Eye (tissue), 1 donor: ENCODE measurements around the gene RAD9A.

Experiments used
- DNase-seq: peaks from one replicate; pipeline ENCODE4 v3.0.0-alpha.2; 2015

RAD9A gene

DNA sequence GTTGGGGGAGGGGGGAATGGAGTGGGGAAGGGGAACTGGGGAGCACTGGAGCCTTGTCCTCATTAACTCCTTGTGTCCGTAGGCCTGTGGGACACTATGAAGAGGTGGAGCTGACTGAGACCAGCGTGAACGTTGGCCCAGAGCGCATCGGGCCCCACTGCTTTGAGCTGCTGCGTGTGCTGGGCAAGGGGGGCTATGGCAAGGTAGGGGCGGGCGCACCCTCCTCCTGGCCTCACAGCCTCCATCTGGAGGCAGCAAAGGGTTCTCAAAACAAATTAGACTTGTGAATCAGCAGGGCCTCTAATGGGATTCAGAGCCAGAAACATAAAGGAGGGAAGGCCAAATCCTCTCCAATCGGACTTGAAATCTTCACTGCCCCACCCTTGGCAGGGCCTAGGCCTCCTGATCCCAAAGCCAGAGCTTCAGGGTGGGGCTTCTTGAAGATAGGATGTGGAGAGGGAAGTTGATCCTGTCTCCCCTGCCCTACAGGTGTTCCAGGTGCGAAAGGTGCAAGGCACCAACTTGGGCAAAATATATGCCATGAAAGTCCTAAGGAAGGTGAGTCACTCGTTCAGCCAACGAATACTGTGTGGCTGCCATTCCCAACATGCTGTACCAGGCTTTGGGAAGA is 37.4 kb downstream of the RAD9A start:
- DNase-seq: no peak

DNA sequence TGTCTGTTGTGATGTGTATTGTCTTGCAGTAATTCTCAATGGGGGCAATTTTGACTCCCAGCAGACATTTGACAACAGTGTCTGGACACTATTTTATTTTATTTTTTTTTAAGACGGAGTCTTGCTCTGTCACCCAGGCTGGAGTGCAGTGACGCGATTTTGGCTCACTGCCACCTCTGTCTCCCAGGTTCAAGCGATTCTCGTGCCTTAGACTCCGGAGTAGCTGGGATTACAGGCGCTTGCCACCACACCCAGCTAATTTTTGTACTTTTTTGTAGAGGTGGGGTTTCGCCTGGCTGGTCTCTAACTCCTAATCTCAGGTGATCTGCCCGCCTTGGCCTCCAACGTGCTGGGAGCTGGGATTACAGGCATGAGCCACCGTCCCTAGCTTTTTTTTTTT is 37.9 kb downstream of the RAD9A start:
- no peak for DNase-seq

GRCh38 chr11:67431346-67432249 is 39.8 kb downstream of the RAD9A start:
- DNase-seq: no peak

- DNase-seq: no peak
These were observed 41.0 kb downstream of the RAD9A start for GRCh38 chr11:67432655-67433349.

DNA sequence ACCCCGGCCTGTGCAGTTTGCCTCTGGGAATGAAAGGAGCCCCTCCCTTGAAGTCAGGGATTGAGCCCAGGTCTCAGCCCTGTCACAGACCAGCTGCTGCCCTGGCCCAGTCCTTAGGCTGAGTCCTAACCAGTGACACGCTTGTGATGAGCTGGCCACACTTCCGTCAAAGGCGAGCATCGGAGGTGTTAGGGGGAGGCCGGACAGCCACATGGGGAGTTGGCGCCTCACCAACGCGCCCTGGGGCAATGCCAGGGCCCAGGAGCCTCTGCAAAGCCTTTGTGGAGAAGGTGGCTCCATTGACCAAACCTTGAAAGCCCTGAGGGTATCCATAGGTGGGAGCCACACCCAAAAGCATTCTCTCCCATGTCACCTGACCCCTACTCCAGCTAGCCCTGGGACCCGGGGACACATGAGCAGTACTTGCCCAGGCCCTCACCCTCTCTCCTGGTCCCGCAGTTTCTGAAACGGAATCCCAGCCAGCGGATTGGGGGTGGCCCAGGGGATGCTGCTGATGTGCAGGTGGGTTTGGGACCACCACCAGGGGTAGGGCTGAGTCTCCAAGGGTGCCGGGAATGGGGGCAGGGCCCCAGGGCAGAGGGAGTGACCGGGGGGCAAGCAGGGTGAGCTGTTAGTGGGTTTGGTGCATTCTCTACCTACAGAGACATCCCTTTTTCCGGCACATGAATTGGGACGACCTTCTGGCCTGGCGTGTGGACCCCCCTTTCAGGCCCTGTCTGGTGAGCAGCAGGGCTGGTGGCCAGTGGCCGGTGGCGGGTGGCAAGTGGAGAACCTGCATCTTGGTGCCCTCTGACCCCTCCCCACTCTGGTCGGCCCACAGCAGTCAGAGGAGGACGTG is 42.0 kb downstream of the RAD9A start:
- DNase-seq: no peak

- DNase-seq: no peak
These were observed 42.7 kb downstream of the RAD9A start for GRCh38 chr11:67434395-67434881.

DNA sequence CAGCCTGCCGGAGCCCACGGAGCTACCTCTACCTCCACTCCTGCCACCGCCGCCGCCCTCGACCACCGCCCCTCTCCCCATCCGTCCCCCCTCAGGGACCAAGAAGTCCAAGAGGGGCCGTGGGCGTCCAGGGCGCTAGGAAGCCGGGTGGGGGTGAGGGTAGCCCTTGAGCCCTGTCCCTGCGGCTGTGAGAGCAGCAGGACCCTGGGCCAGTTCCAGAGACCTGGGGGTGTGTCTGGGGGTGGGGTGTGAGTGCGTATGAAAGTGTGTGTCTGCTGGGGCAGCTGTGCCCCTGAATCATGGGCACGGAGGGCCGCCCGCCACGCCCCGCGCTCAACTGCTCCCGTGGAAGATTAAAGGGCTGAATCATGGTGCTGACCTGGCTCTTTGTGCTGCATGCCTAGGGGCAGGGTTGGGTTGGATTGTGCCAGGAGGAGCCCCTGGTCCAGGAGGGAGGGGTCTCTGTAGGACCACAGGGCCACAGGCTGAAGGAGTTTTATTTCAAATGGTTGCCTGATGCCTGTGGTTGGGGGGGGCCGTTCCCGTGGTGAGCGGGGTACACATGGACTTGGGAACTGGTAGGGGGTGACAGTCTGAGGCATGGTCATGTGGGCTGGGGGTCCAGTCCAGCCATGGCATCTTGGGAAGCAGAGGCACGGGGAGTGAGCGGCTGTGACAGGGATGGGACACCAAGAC is 43.4 kb downstream of the RAD9A start:
- no peak for DNase-seq

- DNase-seq: no peak
These were observed 44.1 kb downstream of the RAD9A start for GRCh38 chr11:67435727-67436458.

DNA sequence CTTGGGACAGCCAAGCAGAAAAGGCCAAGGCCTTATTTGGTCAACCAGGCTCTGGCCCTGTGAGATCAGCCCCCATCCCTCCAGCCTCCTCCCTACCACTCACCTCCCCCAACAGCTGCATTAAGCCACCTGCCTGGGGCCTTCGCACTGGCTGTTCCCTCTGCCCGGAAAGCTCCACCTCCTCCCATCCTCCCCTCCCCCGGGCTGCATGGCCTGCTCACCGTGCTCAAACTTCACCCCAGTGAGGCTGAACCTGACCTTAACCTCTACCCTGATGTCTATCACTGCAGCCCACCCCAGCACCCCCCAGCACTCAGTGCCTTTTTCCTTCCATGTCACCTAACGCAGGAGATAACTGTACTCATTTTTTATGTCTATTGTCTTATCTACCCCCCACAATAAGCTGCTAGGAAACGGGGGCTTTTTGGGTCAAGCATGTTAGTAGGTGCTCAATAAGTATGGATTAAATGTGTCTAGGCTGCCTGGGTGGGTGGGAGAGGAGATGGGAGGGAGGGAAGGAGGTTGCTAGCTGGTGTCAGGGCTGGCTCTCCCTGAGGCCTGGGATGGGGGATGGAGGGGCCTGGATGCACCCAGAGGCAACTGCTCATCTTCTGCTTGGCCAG is 44.8 kb downstream of the RAD9A start:
- no peak for DNase-seq

GRCh38 chr11:67437082-67437808 is 45.5 kb downstream of the RAD9A start, which contains the start of gene PTPRCAP:
TSS of gene PTPRCAP (minus strand) at chr11:67437682. CDS start at chr11:67437619, 63 bp downstream.
- DNase-seq: no peak

DNA sequence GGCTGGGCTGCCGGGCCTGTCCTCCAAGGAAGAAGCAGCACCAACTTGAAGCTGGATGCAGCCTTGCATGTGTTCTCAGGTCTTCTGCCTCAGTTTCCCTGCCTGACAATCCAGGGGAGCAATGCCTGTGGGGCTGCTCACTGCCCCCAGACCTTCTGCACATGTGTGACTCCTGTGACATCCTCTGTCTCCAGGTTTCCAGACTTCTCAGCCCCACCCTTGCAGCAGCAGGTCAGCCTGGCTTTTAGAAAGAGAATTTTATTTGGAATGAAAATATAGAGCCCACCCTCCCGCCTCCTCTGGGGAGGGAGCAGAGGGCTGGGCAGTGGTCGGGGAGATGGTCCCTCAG is 46.0 kb downstream of the RAD9A start:
- DNase-seq: no peak

DNA sequence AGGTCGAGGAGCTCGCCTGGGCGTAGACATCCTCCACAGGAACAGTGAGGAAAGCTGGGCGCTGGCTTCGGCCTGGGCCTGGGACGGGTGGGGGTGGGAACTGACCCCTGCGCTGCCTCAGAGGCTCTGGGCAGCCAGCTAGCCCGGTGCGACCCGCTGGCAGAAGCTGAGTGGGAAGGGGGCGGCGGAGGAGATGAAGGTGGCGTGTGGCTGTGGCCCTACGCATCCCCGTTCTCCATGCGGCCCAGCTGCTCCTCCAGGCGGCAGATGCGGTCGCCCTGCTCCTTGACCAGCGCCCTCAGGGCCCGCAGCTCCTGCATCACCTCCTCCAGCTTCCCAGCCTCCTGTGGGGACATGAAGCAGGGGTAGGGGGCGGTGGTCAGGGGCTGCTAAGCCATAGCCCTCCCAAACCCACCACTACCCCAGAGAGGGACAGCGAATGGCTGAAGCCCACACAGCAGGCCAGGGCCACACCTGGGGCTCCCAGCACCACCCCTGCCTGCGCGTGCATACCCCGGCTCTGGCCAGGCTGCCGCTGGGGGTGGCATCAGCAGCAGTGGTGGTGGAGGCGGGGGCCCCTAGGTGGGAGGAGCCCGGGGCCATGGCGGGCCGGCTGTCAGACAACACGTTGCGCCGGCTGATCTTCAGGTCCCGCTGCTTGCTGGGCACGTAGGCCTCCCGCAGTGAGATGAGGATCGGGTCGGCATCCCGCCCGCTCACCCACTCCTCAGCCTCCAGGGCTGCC is 46.5 kb downstream of the RAD9A start:
- DNase-seq: no peak

DNA sequence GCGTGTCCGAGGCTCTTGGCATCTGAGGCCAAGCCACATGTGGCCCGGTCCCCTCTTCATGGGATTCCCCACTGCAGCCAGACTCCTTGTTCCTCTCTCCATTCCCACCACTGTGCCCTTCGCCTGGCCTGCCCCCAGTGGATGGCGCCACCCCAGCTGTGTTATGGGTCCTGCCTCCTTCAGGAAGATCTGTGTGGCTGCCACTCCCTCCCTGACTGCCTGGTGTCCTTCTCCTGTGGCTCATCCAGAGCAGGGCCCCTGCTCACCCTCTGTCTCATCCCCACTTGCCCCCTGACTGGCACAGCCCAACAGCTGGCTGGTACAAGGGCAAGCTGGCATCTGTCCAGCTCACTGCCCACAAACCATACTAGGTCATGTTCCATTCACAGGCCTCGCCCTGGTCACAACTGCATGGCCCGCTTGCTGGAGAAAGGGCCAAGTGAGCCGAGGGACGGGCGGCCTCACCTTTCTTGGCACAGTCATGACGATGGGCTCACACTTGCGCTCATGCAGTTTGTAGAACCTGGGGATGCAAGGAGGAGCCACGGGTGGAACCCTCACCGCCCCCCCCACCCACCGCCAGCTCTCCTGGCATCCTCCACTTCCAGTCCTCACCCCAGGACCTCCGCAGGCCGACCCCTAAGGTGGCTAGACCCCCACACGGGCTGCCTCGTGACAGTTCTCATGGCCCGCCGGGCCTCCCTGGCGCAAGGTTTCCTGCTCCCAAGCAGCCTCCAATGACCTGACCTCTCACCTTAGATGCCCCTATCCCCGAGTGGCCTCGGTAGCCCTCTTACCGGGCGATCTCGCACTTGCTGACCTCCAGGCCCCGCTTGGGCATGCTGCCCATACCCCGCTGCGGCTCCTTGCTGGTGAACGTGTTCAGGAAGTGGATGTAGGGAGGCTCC is 47.8 kb downstream of the RAD9A start:
- no peak for DNase-seq

DNA sequence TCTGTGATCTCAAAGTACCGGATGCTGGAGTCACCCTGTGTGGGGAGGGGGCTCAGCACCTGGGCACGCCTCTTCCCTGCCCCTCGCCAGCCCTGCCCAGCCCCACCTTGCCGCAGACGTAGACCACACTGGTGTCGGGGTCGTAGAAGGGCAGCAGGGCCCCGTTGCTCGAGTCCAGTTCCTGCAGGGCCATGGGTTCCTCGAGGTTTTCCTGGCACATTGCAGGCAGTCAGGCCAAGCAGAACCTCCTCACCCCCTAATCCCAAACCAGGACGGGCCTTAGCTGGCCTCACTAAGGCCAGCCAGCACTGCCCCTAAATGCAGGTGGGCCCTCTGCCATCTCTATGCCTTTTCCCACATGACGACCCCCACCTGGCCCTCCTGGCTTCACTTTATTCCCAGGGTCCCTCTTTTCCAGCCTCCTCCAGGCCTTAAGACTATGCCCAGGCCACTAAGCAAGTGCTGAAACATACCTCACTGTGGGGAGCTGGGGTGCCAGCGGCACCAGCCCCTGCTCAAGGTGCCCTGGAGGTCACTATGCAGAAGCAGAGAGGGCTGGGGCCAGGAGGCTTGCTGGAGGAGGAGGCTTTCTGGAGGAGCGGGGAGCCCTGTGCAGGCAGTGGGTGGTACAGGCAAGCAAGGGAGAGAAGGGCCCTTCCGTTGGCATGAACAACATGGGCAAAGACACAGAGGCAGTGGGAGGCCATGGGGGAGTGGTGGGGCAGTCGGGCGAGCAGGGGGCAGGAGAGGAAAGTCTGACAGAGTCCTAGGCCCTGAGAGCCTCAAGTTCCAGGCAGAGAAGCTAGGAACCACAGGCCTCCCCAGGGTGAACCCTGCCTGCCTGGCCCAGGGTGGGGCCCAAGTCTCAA is 48.7 kb downstream of the RAD9A start:
- DNase-seq: no peak

- DNase-seq: no peak
These were observed 49.3 kb downstream of the RAD9A start for GRCh38 chr11:67441098-67441563.

GRCh38 chr11:67441731-67442351 is 50.1 kb downstream of the RAD9A start:
- DNase-seq: no peak
